SK-N-SH treated with all-trans-retinoic acid at 6 μM for 48 hours (cell line): Measurements from ENCODE around the gene GRID2IP.
A peak's percentile ranks its signal among the peaks of the same experiment; 100 is the strongest.

ENCODE experiments used
- ATAC-seq: fragments of 200-7000 bp; cut with Tn5 transposase; 3 replicates; pipeline ENCODE4 v1.9.1; 2020; ENCODE audit warnings: mild to moderate bottlenecking, moderate library complexity
- ARNTL ChIP-seq: fragments of 450-650 bp; formaldehyde crosslinking; IDR thresholded peaks from 2 replicates; pipeline ENCODE4 v1.5.0; 2020; ENCODE audit warnings: low read depth, mild to moderate bottlenecking, moderate library complexity, borderline replicate concordance
- BACH2 ChIP-seq: fragments of 250-450 bp; sonication (Bioruptor Pico); IDR thresholded peaks from 2 replicates; pipeline ENCODE4 v1.9.0; 2021; ENCODE audit warnings: mild to moderate bottlenecking, borderline replicate concordance
- CSDC2 ChIP-seq: fragments of 250-450 bp; sonication (Bioruptor Pico); IDR thresholded peaks from 2 replicates; pipeline ENCODE4 v1.5.0; 2020; ENCODE audit warnings: mild to moderate bottlenecking, moderate library complexity
- ESRRG ChIP-seq: fragments of 250-450 bp; sonication (Bioruptor Pico); IDR thresholded peaks from 2 replicates; pipeline ENCODE4 v1.6.1; 2021; ENCODE audit warnings: mild to moderate bottlenecking
- GLIS3 ChIP-seq: fragments of 250-450 bp; sonication (Bioruptor Pico); IDR thresholded peaks from 2 replicates; pipeline ENCODE4 v1.5.0; 2020; ENCODE audit warnings: mild to moderate bottlenecking, moderate library complexity
- ISL1 ChIP-seq: fragments of 250-450 bp; sonication (Bioruptor Pico); IDR thresholded peaks from 2 replicates; pipeline ENCODE4 v2.1.2; 2022; ENCODE audit warnings: mild to moderate bottlenecking, moderate library complexity
- OSR1 ChIP-seq: fragments of 250-450 bp; sonication (Bioruptor Pico); IDR thresholded peaks from 2 replicates; pipeline ENCODE4 v1.8.0; 2022; ENCODE audit warnings: moderate library complexity, mild to moderate bottlenecking, inconsistent platforms
- PPARA ChIP-seq: fragments of 250-450 bp; sonication (Bioruptor Pico); IDR thresholded peaks from 2 replicates; pipeline ENCODE4 v1.5.0; 2020; ENCODE audit warnings: mild to moderate bottlenecking, borderline replicate concordance
- RARB ChIP-seq: fragments of 250-450 bp; sonication (Bioruptor Pico); IDR thresholded peaks from 2 replicates; pipeline ENCODE4 v1.8.0; 2021; ENCODE audit warnings: mild to moderate bottlenecking, moderate library complexity
- SNAI2 ChIP-seq: fragments of 250-450 bp; sonication (Bioruptor Pico); IDR thresholded peaks from 2 replicates; pipeline ENCODE4 v1.5.0; 2020; ENCODE audit warnings: mild to moderate bottlenecking, moderate library complexity
- TCF4 ChIP-seq: fragments of 250-450 bp; sonication (Bioruptor Pico); IDR thresholded peaks from 2 replicates; pipeline ENCODE4 v1.8.0; 2021; ENCODE audit warnings: mild to moderate bottlenecking, moderate library complexity, borderline replicate concordance
- TOX ChIP-seq: fragments of 250-450 bp; sonication (Bioruptor Pico); IDR thresholded peaks from 2 replicates; pipeline ENCODE4 v1.8.0; 2021; ENCODE audit warnings: mild to moderate bottlenecking, moderate library complexity, borderline replicate concordance
- ZFP3 ChIP-seq: fragments of 250-450 bp; sonication (Bioruptor Pico); IDR thresholded peaks from 2 replicates; pipeline ENCODE4 v1.5.0; 2020; ENCODE audit warnings: mild to moderate bottlenecking, moderate library complexity
- ZFP30 ChIP-seq: fragments of 450-650 bp; formaldehyde crosslinking; IDR thresholded peaks from 2 replicates; pipeline ENCODE4 v1.5.0; 2022; ENCODE audit warnings: mild to moderate bottlenecking, moderate library complexity
- ZNF565 ChIP-seq: fragments of 450-650 bp; formaldehyde crosslinking; conservative IDR thresholded peaks from 2 replicates; pipeline ENCODE4 v1.5.0; 2020; ENCODE audit warnings: low read depth, mild to moderate bottlenecking, moderate library complexity
- ZNF70 ChIP-seq: fragments of 450-650 bp; formaldehyde crosslinking; IDR thresholded peaks from 2 replicates; pipeline ENCODE4 v1.5.0; 2020; ENCODE audit warnings: mild to moderate bottlenecking, moderate library complexity
- ZNF8 ChIP-seq: fragments of 450-650 bp; formaldehyde crosslinking; IDR thresholded peaks from 2 replicates; pipeline ENCODE4 v1.5.0; 2020; ENCODE audit warnings: mild to moderate bottlenecking, moderate library complexity
- TF ChIP-seq, protein P1 (sequence below): fragments of 250-450 bp; sonication (Bioruptor Pico); IDR thresholded peaks from 2 replicates; pipeline ENCODE4 v1.5.1; 2020; ENCODE audit warnings: low read depth, mild to moderate bottlenecking, moderate library complexity
- TF ChIP-seq, protein P2 (sequence below): fragments of 250-450 bp; sonication (Bioruptor Pico); IDR thresholded peaks from 2 replicates; pipeline ENCODE4 v1.8.0; 2021; ENCODE audit warnings: low read depth, mild to moderate bottlenecking, moderate library complexity, borderline replicate concordance
- TF ChIP-seq, protein P3 (sequence below): fragments of 250-450 bp; sonication (Bioruptor Pico); IDR thresholded peaks from 2 replicates; pipeline ENCODE4 v1.5.0; 2020; ENCODE audit warnings: mild to moderate bottlenecking, moderate library complexity
- TF ChIP-seq, protein P4 (sequence below): fragments of 250-450 bp; sonication (Bioruptor Pico); IDR thresholded peaks from 2 replicates; pipeline ENCODE4 v1.8.0; 2020; ENCODE audit warnings: mild to moderate bottlenecking, moderate library complexity, borderline replicate concordance

The GRID2IP gene

DNA sequence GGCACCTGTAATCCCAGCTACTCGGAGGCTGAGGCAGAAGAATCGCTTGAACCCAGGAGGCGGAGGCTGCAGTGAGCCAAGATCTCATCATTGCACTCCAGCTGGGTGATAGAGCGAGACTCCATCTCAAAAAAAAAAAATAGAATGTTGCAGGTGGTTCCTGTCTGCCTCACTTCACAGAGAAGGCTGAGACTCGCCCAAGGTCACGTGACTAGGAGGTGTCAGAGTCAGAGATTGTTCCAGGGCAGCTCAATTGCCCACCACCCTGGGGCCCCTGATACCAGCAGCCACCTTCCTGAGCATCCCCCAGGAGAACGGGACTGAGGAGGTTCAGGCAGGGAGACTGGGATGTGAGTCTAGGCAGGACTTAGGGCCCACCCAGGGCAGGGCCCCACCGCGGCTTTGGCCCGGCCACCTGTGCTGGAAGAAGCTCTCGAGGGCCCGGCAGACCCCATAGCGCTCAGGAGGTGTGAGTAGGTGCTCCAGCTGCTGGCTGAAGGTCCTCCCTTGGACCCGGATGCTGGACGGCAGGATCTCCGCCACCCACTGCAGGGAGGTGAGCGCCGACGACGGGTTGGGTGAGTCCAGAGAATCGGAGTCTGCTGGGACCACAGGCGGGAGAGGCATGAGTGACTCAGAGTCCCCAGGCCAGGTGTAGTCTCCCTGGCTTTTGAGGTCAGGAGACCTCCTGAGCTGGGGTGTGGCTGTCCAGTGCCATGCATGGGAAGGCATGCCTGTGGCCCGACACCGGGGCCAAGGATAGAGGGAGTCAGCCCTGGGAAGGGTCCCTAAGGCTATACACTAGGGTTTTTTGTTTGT lies 30.9 kb downstream of the GRID2IP start:
- ATAC-seq = no peak
- TF ChIP-seq OSR1 (CRISPR knock-in tag) (no peak), ZNF8 (CRISPR knock-in tag) (no peak), PPARA (CRISPR knock-in tag) (no peak), GLIS3 (no peak), RARB (no peak), BACH2 (CRISPR knock-in tag) (no peak), ZNF565 (CRISPR knock-in tag) (no peak), ZNF70 (CRISPR knock-in tag) (no peak), ZFP30 (CRISPR knock-in tag) (no peak), TOX (CRISPR knock-in tag) (no peak), ZFP3 (CRISPR knock-in tag) (no peak), ESRRG (CRISPR knock-in tag) (no peak), ARNTL (CRISPR knock-in tag) (no peak), ISL1 (no peak), TCF4 (no peak)
- TF ChIP-seq, protein P1, sequence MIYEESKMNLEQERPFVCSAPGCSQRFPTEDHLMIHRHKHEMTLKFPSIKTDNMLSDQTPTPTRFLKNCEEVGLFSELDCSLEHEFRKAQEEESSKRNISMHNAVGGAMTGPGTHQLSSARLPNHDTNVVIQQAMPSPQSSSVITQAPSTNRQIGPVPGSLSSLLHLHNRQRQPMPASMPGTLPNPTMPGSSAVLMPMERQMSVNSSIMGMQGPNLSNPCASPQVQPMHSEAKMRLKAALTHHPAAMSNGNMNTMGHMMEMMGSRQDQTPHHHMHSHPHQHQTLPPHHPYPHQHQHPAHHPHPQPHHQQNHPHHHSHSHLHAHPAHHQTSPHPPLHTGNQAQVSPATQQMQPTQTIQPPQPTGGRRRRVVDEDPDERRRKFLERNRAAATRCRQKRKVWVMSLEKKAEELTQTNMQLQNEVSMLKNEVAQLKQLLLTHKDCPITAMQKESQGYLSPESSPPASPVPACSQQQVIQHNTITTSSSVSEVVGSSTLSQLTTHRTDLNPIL (CRISPR knock-in tag) = no peak
- TF ChIP-seq, protein P2, sequence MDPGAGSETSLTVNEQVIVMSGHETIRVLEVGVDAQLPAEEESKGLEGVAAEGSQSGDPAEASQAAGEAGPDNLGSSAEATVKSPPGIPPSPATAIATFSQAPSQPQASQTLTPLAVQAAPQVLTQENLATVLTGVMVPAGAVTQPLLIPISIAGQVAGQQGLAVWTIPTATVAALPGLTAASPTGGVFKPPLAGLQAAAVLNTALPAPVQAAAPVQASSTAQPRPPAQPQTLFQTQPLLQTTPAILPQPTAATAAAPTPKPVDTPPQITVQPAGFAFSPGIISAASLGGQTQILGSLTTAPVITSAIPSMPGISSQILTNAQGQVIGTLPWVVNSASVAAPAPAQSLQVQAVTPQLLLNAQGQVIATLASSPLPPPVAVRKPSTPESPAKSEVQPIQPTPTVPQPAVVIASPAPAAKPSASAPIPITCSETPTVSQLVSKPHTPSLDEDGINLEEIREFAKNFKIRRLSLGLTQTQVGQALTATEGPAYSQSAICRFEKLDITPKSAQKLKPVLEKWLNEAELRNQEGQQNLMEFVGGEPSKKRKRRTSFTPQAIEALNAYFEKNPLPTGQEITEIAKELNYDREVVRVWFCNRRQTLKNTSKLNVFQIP (CRISPR knock-in tag) = no peak

DNA sequence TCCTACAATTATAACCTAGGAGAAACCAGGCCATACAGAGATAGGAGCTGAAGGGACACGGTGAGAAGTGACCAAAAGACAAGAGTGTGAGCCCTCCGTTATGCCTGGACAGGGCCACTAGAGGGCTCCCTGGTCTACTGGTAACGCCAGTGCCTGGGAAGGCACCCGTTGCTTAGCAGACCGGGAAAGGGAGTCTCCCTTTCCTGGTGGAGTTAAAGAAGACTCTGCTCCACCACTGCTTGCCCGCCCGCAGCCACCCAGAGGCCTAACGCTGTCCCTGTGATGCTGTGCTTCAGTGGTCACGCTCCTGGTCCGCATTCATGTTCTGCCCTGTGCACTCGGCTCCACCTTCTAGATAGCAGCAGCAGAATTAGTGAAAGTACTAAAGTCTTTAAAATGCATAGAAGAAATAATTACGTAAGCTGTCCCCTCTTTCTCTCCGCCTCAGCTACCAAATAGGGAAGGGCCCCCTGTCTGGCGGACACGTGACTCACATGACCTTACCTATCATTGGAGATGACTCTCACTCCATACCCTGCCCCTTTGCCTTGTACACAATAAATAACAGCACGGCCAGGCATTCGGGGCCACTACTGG lies 34.8 kb downstream of the GRID2IP start:
- TF ChIP-seq, protein P3, sequence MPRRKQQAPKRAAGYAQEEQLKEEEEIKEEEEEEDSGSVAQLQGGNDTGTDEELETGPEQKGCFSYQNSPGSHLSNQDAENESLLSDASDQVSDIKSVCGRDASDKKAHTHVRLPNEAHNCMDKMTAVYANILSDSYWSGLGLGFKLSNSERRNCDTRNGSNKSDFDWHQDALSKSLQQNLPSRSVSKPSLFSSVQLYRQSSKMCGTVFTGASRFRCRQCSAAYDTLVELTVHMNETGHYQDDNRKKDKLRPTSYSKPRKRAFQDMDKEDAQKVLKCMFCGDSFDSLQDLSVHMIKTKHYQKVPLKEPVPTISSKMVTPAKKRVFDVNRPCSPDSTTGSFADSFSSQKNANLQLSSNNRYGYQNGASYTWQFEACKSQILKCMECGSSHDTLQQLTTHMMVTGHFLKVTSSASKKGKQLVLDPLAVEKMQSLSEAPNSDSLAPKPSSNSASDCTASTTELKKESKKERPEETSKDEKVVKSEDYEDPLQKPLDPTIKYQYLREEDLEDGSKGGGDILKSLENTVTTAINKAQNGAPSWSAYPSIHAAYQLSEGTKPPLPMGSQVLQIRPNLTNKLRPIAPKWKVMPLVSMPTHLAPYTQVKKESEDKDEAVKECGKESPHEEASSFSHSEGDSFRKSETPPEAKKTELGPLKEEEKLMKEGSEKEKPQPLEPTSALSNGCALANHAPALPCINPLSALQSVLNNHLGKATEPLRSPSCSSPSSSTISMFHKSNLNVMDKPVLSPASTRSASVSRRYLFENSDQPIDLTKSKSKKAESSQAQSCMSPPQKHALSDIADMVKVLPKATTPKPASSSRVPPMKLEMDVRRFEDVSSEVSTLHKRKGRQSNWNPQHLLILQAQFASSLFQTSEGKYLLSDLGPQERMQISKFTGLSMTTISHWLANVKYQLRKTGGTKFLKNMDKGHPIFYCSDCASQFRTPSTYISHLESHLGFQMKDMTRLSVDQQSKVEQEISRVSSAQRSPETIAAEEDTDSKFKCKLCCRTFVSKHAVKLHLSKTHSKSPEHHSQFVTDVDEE (CRISPR knock-in tag) = no peak
- TF ChIP-seq TOX (CRISPR knock-in tag) (no peak), CSDC2 (CRISPR knock-in tag) (no peak), GLIS3 (no peak), ZNF8 (CRISPR knock-in tag) (no peak), ZNF565 (CRISPR knock-in tag) (no peak), ZNF70 (CRISPR knock-in tag) (no peak), OSR1 (CRISPR knock-in tag) (no peak)
- TF ChIP-seq, protein P4, sequence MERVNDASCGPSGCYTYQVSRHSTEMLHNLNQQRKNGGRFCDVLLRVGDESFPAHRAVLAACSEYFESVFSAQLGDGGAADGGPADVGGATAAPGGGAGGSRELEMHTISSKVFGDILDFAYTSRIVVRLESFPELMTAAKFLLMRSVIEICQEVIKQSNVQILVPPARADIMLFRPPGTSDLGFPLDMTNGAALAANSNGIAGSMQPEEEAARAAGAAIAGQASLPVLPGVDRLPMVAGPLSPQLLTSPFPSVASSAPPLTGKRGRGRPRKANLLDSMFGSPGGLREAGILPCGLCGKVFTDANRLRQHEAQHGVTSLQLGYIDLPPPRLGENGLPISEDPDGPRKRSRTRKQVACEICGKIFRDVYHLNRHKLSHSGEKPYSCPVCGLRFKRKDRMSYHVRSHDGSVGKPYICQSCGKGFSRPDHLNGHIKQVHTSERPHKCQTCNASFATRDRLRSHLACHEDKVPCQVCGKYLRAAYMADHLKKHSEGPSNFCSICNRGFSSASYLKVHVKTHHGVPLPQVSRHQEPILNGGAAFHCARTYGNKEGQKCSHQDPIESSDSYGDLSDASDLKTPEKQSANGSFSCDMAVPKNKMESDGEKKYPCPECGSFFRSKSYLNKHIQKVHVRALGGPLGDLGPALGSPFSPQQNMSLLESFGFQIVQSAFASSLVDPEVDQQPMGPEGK (CRISPR knock-in tag) = no peak
- TF ChIP-seq, all 23 proteins: peak for 0
- peak; percentile 96 for ATAC-seq

DNA sequence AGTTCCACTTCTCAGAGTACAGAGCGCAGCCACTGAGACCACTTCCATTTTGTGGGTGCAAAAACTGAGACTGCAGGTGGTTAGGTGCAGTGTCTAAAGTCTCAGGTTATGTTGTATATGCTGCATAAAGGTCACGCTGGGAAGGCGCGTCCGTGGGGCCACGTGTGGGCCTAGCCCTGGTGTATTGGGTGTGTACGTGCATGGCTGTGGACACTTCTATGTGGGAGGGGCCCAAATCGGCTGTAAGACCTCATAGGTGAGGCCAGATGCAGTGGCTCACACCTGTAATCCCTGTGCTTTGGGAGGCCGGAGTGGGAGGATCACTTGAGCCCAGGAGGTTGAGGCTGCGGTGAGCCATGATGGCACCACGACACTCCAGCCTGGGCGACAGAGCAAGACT lies 37.7 kb downstream of the GRID2IP start:
- no peak for ATAC-seq
- TF ChIP-seq ZFP30 (CRISPR knock-in tag) (no peak), ZFP3 (CRISPR knock-in tag) (no peak), CSDC2 (CRISPR knock-in tag) (no peak), TCF4 (no peak), BACH2 (CRISPR knock-in tag) (no peak), ZNF70 (CRISPR knock-in tag) (no peak), ZNF565 (CRISPR knock-in tag) (no peak), SNAI2 (CRISPR knock-in tag) (no peak), PPARA (CRISPR knock-in tag) (no peak), GLIS3 (no peak)
- TF ChIP-seq, protein P2 (CRISPR knock-in tag) = no peak
